ENCODE data around the gene ADH5.

DNA sequence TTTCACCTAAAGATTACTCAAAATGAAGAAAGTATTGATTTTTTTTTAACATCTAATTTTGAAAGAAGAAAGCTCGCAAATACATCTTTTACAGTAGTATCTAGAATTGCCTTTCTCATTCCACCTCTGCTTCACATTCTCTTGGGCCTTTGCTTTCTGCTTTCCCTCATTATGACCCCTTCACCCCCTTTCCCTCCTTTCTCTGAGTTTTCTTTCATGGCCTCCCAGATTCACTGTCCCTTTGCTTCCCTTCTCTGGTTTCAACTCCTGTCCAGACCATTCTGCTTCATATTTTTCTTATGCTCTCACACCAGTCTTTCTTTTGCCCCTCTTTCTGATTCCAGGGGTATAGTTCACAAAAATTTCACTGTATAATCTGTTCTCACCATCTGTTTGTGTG lies 29.0 kb downstream of the ADH5 start:
- TF ChIP-seq, protein P1, sequence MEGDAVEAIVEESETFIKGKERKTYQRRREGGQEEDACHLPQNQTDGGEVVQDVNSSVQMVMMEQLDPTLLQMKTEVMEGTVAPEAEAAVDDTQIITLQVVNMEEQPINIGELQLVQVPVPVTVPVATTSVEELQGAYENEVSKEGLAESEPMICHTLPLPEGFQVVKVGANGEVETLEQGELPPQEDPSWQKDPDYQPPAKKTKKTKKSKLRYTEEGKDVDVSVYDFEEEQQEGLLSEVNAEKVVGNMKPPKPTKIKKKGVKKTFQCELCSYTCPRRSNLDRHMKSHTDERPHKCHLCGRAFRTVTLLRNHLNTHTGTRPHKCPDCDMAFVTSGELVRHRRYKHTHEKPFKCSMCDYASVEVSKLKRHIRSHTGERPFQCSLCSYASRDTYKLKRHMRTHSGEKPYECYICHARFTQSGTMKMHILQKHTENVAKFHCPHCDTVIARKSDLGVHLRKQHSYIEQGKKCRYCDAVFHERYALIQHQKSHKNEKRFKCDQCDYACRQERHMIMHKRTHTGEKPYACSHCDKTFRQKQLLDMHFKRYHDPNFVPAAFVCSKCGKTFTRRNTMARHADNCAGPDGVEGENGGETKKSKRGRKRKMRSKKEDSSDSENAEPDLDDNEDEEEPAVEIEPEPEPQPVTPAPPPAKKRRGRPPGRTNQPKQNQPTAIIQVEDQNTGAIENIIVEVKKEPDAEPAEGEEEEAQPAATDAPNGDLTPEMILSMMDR (conservative IDR thresholded peaks at IDR 0.05; ENCODE audit: low read length) = no peak
- TF ChIP-seq EZH2phosphoT487 (IDR thresholded peaks at IDR 0.05; ENCODE audit: borderline replicate concordance, low read depth, low read length) = no peak
